NCI-H2227 (cell line): Measurements from ENCODE around the gene SLC5A12.

Source experiments
- DNase-seq: peaks from one replicate; lab custom pipeline; 2025; ENCODE audit not compliant: unreplicated experiment; lab: John Stamatoyannopoulos, UW

SLC5A12 gene

DNA sequence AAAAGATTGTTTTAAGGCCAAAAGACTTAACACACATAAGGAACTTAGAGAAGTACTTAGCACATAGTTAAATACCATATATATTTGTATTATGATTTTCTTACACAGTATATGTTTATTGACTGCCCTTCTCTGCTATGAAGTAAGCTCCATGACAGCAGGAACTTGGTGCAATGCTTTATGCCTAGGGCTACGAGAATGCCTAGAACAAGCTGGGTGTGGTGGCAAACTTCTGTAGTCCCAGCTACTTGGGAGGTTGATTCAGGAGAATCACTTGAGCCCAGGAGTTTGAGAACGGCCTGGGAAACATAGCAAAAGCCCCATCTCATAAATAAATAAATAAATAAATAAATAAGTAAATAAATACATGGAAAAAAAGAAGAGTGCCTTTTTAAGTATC lies 1.9 kb downstream of the SLC5A12 start:
- no peak for DNase-seq

DNA sequence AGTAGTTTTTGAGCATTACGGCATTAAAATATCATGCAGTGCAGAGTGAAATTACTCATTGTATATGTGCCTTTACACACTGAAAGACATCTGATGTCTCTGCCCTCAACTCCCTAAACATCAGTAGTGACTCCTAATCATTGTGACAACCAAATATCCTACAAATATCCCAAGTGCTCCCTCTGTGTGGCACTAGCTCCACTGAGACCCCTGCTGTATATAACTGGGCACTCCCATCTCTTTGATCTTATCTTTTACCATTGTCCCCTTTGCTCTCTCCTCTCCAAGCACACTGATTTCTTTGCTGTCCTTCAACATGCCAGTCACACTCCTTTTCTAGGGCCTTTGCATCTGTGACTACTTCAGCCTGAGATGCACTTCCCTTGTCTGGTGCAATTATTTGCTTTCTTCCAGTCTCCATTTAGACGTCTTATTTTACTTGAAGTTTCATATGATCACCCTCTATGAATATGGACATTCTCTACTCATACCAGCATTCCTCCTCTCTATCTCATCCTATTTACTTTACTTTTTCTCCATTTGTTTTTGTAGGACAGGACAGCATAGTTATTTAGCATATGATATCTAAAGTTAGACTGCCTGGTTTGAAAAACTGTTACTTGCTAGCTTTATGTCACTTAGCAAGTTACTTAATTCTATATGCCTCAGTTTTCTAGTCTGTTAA lies 2.4 kb downstream of the SLC5A12 start:
- peak; percentile 7 for DNase-seq

DNA sequence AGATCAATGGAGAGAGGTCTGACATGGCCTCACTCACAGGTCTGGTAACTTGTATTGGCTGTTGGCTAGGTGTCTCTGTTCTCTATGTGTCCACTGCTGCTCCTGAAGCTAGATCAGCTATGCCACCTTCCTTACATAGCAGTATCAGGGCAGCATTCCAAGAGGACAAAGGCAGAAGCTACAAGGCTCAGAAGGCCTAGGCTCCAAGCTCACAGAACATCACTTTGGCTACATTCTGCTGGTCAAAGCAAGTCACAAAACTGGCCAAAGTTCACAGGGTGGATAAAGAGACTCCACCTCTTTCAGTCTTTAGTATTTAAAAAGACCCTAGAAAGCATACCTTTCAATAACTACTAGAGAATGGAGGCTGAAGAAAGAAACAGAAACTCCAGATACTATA lies 4.1 kb downstream of the SLC5A12 start:
- no peak for DNase-seq

DNA sequence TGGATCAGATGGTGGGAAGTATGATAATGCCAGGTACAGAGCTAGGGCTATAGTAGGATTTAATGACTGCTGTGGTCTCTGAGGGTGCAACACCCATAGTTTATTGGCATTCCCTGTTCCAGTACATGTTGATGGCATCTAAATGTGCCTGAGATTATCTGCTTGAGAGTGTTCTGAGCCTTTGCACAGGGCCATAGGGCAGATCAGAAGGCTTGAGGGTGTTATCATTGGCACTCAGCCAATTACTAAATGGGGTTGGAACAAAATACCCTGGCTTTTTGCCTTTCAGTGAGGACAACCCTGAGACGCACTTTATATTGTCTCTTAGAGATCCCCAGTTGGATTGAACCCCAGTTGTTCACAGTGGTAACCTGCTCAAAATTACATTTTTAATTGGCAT lies 6.7 kb downstream of the SLC5A12 start:
- peak; percentile 74 for DNase-seq

DNA sequence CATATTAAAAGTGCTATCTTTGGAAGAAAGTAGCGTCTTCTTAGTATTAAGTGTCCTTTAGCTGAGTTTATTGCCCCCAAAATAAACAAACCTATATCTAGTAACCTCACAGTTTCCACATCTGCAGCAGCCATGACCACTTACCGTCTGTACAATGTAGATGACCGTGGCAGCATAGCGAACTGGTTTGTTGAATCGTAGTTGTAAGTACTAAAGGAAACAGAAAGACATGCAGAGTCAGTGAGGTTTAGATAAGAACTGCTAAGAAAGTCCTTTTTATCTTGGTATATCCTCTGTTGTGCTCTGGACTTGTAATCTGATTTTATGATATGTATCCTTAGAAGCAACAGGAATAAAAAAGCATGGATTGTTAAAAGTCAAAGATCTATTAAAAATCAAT lies 9.4 kb downstream of the SLC5A12 start:
- no peak for DNase-seq

DNA sequence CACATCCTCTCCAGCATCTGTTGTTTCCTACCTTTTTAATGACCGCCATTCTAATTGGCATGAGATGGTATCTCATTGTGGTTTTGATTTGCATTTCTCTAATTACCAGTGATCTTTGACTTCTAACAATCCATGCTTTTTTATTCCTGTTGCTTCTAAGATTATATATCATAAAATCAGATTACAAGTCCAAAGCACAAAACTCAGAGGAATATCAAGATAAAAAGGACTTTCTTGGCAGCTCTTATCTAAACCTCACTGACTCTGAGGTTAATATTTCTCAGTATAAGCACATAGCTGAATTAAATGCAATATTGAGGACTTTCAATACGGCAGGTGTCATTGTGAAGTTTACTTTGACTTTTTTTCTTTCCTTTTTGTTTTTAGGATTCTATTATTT lies 11.4 kb downstream of the SLC5A12 start:
- no peak for DNase-seq

DNA sequence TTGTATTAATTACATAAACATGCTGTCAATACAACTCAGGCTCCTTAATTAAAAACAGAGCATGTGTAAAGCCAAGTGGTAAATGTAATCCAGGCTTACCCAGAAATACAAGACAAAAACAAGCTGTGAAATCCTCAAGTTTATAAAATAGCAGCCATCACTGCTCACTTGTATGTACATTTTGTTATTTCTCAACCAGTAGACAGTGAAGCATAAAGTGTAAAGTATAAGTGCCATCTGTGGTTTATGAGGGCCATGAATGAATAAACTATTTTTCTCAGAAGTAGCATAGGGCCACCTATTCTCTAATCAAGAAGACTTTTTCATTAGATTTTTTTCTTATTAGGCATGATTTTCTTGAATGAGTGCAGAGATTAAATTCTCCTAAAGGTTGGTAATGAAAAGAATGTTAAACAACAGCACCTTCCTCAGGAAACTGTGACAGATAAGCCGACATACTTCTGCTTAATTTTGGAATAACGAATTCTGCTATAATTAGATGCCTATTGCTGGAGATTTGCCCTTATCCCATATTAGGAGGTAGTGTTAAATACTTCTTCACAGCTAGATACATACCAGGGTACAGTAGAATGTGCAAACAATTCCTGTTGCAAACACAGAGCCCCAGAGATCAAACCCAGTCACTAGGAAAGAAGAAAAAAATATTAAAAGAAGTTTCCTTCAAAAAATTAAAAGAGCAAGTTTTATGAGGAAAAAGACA lies 13.0 kb downstream of the SLC5A12 start:
- DNase-seq = no peak

DNA sequence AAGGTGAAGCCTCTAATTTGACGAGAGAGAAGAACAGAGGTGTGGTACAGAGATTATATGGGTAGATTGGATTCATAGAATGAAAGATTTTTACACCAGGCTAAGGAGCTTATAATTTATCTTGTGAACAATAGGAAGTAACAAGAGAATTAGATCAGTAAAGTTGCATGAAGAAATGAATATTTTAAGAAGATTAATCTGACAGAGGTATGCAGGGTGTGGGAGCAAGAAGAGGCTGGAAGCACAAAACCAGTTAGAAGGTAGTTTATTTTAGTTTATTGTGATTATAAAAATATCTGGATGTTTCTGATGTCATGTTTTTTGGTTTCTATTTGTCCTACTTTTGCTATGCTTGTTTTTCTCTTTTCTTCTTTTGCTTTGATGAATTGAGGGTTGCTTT lies 15.7 kb downstream of the SLC5A12 start:
- DNase-seq = no peak

DNA sequence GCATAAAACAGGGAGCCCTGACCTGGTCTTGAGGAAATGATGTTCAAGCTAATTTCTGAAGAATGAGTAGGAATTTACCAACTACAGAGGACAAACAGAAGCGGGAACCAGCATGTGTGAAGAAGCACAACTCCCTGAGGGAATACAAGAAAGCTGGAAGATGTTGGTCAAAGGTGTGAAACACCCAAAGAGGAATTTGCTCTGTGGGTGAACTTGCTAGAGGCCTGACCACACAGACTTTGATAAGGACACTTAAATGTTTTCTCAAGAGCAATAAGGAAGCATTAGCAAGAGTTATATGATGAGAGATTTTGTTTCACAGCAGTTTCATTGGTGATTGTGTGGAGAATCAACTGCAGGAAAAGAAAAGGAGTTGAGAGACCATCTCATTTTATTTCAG lies 17.6 kb downstream of the SLC5A12 start:
- no peak for DNase-seq

DNA sequence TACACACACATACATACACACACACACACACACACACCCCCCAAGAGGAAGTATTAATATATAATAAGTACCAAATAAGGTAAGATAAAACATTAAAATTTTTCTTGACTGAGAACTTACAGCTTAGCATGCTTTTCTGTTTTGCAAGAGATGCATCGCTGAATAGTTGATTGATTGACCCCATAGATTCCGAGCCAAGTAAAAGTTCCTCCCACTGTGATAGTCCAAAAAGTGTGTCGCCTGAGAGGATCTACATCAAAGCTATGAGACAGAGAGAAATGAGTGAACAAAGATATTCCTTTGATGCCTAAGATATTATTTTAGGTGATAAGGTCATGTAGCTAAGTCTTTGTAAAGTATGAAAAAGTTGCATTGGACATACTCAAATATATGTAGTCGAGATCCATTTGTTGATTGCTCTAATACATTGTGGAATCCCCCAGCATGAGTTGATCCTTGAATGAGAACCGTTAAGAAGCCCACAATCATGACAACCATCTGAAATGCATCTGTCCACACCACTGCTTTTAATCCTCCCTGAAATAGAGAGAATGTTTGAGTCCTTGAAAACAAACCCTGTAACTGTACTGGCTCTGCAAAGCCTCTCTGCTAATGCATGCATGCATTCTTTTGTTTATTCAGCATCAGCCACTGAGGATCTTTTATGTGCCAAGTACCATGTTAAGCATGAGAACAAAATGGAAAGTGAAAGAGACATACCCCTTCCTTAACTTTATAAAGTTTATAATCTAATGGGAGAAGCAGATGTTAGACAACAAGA lies 18.3 kb downstream of the SLC5A12 start:
- DNase-seq = no peak

DNA sequence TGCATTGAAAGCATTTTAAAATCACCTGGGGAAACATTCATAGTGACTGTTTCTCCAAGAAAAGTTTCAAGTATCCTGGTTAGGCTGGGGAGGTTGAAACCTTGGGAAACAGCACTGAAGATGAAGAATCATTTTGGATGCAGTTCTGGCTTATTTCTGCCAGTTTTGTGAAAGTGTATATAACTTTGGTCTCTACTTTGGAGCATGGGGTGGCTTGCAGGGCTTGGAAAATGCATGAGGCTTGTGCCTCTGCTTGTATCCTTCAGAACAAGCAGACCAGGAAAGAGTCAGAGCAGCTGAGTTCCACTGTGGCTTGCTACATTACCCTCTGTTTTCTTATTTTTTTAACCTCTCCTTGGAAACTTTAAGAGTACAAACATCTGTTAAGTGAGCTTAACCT lies 19.5 kb downstream of the SLC5A12 start:
- DNase-seq = no peak

DNA sequence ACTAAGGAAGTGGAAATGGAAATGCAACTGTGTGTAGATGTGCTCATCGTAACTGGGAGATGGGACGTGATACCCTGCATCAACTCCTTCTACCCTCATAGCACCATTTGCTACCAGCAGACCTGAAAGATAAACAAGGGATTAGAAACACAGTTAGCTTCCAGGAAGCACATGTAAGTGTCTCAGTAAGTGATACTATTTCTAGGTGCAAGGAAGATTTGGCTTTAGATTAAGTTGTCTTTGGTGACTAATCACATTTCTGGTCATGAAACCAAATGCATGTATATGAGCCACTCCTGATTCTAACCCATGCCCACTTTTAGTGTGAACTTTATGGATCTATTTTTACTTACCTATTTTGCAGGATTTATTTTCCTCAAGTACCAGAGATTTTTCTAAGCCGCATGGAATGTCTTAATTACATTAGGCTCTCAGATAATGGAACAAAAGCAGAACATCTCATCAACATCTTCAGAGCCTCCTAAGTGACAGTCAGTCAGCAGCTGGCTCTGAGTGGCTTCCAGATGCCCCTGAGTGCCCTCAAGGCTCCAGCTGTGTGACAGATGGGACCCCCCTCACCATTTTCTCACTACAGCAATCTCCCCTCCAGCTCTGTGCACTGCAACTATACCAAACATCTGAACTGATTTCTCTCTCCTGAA lies 21.2 kb downstream of the SLC5A12 start:
- peak; percentile 6 for DNase-seq

DNA sequence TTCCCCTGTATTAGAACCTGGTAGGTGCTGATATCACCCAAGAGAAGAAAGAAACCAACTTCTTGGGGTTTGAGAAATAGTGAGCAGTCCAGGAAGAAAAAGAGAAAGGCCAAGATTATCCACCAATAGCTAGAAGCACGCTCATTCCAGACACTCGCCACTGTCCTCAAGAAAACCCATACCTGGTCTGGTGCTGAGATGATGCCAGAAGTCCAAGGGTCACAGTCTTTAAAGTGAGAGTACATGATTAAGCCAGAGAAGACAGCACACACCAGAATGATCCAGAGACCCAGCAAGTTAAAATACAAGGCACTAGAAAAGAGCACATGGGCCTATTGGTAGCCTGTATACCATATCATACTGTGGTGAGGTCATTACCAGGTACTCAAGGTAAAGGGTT lies 23.6 kb downstream of the SLC5A12 start:
- DNase-seq = no peak

DNA sequence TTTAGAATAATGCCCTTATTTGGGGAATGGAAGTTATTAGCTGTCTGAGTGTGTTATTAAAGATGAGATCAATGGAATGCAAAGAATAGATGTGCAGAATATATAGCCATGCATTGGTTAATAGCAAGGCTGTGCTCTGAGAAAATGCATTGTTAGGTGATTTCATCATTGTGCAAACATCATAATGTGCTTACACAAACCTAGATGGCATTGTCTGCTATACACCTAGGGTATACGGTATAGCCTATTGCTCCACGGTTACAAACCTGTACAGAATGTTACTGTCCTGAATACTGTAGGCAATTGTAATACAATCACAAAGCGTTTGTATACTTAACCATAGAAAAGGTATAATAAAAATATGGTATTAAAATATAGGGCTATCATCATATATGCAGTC lies 25.5 kb downstream of the SLC5A12 start:
- no peak for DNase-seq

DNA sequence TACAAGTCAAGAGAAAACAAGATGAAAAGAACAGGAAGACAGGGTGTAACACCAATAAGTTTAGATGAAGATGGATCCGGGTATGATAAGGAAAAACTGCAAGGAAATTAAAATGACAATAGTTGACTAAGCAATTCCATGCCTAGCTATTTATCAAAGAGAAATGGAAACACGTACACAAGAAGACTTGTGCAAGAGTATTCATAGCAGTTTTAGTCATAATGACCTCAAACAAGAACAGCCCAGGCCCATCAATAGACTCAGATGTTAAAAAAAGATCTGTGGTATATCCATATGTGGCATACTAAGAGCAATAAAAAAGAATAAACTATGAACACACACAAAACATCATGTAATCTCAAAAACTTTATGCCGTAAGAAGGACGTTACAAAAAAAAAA lies 33.2 kb downstream of the SLC5A12 start:
- no peak for DNase-seq

DNA sequence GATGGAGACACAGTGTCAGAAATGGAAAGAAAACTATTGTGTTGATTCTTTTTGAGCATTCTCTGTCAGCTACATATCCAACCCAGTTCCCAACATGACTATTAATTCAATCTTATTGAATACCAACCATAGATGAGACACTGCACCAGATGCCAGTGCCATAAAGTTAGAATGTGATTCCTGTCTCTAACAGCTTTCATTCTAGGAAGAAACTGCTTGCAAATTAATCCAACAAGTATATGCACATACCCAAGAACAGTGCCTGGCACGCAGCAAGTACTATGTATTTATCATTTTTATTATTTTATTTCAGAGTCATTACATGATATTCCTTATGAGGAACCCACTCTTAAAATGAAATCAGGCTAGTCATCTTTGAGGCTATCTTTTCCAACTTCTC lies 34.5 kb downstream of the SLC5A12 start:
- no peak for DNase-seq

DNA sequence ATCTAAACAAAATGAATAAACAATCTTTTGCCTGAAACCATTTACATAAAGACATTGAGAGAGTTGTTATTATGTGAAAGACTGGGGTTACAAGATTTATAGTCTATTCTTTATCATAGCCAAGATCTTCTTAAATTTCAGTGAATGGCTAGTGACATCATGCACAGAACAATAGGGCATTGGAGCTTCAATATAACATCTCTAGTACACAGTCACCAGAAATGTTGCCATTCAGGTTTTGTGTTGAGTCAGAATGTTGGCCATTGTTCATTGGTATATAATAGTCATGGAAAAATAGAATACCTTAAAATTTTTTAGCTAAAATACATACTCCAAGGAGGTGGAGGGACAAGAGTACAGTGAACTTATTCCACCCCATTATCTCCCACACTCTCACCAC lies 44.3 kb downstream of the SLC5A12 start:
- DNase-seq = no peak

DNA sequence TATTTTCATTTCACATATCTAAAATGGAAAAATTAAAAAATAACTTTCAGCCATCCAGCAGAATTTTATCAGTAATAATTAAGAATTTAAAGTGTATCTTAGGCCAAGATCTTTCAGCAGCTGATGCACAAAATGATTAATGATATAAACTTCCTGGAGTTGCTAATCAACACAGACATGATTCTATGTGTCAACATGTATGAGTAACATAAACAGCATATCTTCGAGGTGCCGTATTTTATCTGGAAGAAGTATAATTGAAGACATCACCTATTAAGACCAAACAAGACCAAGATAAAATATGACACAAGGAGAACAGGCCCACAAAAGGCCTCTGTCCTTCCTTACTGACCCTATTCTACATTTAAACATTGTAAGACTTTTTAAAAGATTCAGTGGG lies 45.2 kb downstream of the SLC5A12 start:
- no peak for DNase-seq

DNA sequence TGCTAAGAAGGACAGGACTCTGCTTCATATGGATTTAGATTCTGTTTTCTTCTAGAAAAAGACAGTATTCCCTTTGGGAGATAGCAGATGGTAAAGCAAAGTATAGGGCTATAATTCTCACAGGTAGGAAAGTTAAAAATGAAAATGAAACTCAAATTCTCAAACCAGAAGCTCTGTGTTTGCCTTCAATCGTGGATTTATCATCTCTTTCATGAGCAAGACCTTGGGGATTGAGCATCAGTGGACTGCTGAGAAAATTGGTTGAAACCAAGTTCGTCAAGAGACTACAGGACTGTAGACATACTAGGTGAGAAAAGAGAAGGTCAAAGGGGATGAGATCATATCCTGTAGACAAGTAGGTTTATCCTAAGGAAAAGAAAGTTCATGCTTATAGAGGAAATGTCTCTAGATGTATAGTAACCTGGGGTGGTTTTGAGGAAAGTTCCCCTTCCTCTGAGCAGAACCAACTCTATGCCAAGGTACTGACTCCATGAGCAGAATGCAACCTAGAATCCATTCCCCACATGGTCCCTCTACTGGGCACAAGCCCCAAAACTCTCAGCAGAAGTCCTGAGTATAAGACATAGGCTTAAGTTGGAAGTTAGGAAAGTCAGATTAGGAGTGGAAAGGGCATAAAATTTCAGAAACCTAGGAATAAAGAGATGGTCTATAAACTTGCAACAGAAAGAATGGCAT lies 46.5 kb downstream of the SLC5A12 start:
- no peak for DNase-seq

DNA sequence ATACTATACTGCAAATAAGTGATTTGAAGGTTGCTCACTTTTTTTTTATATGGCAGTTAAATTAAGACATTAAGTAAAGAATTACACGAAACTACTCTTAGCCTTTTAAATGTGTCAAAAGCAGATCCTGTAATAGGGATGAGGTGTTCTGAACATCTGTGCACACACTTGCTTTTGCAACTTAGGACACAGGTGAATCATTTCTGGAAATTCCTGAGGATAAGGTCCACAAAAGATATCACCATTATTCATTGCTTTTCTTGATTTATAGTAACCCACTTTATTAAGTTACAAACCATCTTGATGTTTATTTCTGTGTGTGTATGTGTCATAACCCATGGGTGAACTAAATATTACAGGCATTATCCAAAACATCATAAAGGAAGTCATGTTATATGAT lies 55.9 kb downstream of the SLC5A12 start:
- DNase-seq = no peak

DNA sequence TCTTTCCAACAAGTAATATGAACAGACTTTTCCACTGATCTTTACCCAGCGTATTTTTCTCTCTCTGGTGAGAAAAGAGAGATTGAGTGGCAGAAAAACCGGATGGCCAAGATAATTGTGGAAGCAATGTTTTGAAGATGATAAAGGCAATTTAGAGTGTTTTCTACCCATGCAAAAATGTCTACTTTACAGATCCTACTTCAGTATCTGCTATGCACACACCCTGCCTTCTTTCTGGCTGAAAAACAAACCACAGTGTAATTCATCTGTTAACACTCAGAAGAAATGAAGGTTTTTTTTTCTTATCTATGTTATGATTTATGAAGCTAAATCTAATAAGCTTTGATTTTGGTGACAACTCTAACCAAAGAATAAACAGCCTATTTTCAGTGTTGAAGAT lies 56.8 kb downstream of the SLC5A12 start:
- DNase-seq = no peak
